ENCODE data around the gene DBH. TPM values are rescaled to one million over a fixed set of nuclear protein-coding genes. Genes with fewer than 3 reads are reported as not detected.
A peak's percentile ranks its signal among the peaks of the same experiment; 100 is the strongest.

The DBH gene
- total RNA-seq, 1 experiment from 2014 or later: not detected

DNA sequence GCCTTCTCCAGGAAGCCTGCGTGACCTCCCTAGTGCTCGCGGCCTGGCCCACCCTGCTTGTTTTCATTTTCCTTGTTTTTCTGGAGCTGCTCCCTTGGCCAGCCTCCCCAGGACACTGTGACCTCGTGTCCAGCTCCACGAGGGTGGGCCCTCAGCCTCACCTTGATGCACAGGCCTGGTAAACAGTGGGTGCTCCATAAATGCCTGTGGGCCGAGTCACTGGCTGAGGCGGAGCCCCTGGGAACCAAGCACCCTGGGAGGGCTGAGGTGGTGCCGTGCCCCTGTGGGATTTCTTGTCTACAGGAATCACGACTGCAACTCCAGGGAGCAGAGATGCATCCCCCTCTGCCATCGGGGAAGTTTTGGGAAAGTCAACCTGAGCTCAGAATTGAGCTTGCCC, 44.2 kb upstream of the DBH start:
- POLR2A ChIA-PET (ENCODE audit: low non-redundant PET): no interaction called here
- no peak overlapping the region for H3K4me3 ChIP-seq (ENCODE audit: low read depth, low read length, poor library complexity, severe bottlenecking)
- H3K27me3 ChIP-seq (replicated peaks; ENCODE audit: insufficient read depth, low read depth, low read length, poor library complexity): no peaks in the 10 kb centered on the region
- no peaks in the 10 kb centered on the region for H3K4me1 ChIP-seq (ENCODE audit: insufficient read depth, low read length, poor library complexity, severe bottlenecking)
- no peak overlapping the region for H3K27ac ChIP-seq (ENCODE audit: low read depth, low read length, poor library complexity, severe bottlenecking)
- intact Hi-C loops (cut with micrococcal nuclease; ENCODE audit: unreplicated experiment): no loop called here
- DNase-seq (ENCODE audit: low spot score): no peak
- H3K9me3 ChIP-seq (ENCODE audit: low read depth, low read length, poor library complexity, severe bottlenecking): peaks cover 9% of the 10 kb centered on the region
- CTCF ChIA-PET: no interaction called here
- BruUV-seq (replicated peaks): no TSS peak
- no peaks in the 10 kb centered on the region for H3K36me3 ChIP-seq (ENCODE audit: insufficient read depth, low read length, poor library complexity, severe bottlenecking)
- TF ChIP-seq, protein P1, sequence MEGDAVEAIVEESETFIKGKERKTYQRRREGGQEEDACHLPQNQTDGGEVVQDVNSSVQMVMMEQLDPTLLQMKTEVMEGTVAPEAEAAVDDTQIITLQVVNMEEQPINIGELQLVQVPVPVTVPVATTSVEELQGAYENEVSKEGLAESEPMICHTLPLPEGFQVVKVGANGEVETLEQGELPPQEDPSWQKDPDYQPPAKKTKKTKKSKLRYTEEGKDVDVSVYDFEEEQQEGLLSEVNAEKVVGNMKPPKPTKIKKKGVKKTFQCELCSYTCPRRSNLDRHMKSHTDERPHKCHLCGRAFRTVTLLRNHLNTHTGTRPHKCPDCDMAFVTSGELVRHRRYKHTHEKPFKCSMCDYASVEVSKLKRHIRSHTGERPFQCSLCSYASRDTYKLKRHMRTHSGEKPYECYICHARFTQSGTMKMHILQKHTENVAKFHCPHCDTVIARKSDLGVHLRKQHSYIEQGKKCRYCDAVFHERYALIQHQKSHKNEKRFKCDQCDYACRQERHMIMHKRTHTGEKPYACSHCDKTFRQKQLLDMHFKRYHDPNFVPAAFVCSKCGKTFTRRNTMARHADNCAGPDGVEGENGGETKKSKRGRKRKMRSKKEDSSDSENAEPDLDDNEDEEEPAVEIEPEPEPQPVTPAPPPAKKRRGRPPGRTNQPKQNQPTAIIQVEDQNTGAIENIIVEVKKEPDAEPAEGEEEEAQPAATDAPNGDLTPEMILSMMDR (conservative IDR thresholded peaks at IDR 0.05; ENCODE audit: low read depth, low read length): no peak
- no peak for TF ChIP-seq EZH2 (IDR thresholded peaks at IDR 0.05; ENCODE audit: borderline replicate concordance, low read depth, low read length, poor library complexity, severe bottlenecking)

- Histone ChIP-seq H3K27ac (ENCODE audit: low read depth, low read length, poor library complexity, severe bottlenecking) (no peak overlapping the region), H3K9me3 (ENCODE audit: low read depth, low read length, poor library complexity, severe bottlenecking) (peaks cover 17% of the 10 kb centered on the region), H3K27me3 (replicated peaks; ENCODE audit: insufficient read depth, low read depth, low read length, poor library complexity) (no peaks in the 10 kb centered on the region), H3K4me1 (ENCODE audit: insufficient read depth, low read length, poor library complexity, severe bottlenecking) (no peaks in the 10 kb centered on the region), H3K36me3 (ENCODE audit: insufficient read depth, low read length, poor library complexity, severe bottlenecking) (no peaks in the 10 kb centered on the region), H3K4me3 (ENCODE audit: low read depth, low read length, poor library complexity, severe bottlenecking) (no peak overlapping the region)
- CTCF ChIA-PET: no interaction called here
- no TSS peak for BruUV-seq (replicated peaks)
- TF ChIP-seq, protein P1 (conservative IDR thresholded peaks at IDR 0.05; ENCODE audit: low read depth, low read length): 0 out of 2 replicates have a peak, but pooled peaks have one; percentile 17
- TF ChIP-seq EZH2 (IDR thresholded peaks at IDR 0.05; ENCODE audit: borderline replicate concordance, low read depth, low read length, poor library complexity, severe bottlenecking): no peak
- POLR2A ChIA-PET (ENCODE audit: low non-redundant PET): no interaction called here
- DNase-seq (ENCODE audit: low spot score): no peak
- intact Hi-C loops (cut with micrococcal nuclease; ENCODE audit: unreplicated experiment): no loop called here
Observed at GRCh38 chr9:133592731-133593409, 43.3 kb upstream of the DBH start.

GRCh38 chr9:133593587-133594253, 42.4 kb upstream of the DBH start:
- H3K4me1 ChIP-seq (ENCODE audit: insufficient read depth, low read length, poor library complexity, severe bottlenecking): no peaks in the 10 kb centered on the region
- H3K36me3 ChIP-seq (ENCODE audit: insufficient read depth, low read length, poor library complexity, severe bottlenecking): no peaks in the 10 kb centered on the region
- BruUV-seq (replicated peaks): no TSS peak
- ChIA-PET POLR2A (ENCODE audit: low non-redundant PET) (no interaction called here), CTCF (no interaction called here)
- no peak for DNase-seq (ENCODE audit: low spot score)
- H3K4me3 ChIP-seq (ENCODE audit: low read depth, low read length, poor library complexity, severe bottlenecking): no peak overlapping the region
- H3K27ac ChIP-seq (ENCODE audit: low read depth, low read length, poor library complexity, severe bottlenecking): no peak overlapping the region
- intact Hi-C loops (cut with micrococcal nuclease; ENCODE audit: unreplicated experiment): no loop called here
- no peaks in the 10 kb centered on the region for H3K27me3 ChIP-seq (replicated peaks; ENCODE audit: insufficient read depth, low read depth, low read length, poor library complexity)
- peaks cover 15% of the 10 kb centered on the region for H3K9me3 ChIP-seq (ENCODE audit: low read depth, low read length, poor library complexity, severe bottlenecking)
- TF ChIP-seq, protein P1 (conservative IDR thresholded peaks at IDR 0.05; ENCODE audit: low read depth, low read length): no peak
- TF ChIP-seq EZH2 (IDR thresholded peaks at IDR 0.05; ENCODE audit: borderline replicate concordance, low read depth, low read length, poor library complexity, severe bottlenecking): no peak
